ENCODE results near the gene PPP4R3A.

- TF ChIP-seq POLR2A (IDR thresholded peaks at IDR 0.05; ENCODE audit: low read length) (no peak), GATA1 (IDR thresholded peaks at IDR 0.05; ENCODE audit: low read depth, low read length) (no peak)
These were observed 65.6 kb downstream of the PPP4R3A start for GRCh38 chr14:91444335-91445020.

Data from erythroblast (primary cell).